ENCODE data around the gene MAGI3.

MAGI3 gene

GRCh38 chr1:113663165-113663951, 273.0 kb downstream of the MAGI3 start:
- DNase-seq = peak in 1 of 2 donors; percentile 11

GRCh38 chr1:113665071-113665470, 274.8 kb downstream of the MAGI3 start:
- no peak for DNase-seq

GRCh38 chr1:113666126-113666525, 275.8 kb downstream of the MAGI3 start:
- no peak for DNase-seq

GRCh38 chr1:113669988-113670387, 279.7 kb downstream of the MAGI3 start:
- DNase-seq = no peak

GRCh38 chr1:113670650-113671049, 280.3 kb downstream of the MAGI3 start:
- no peak for DNase-seq

GRCh38 chr1:113672491-113672890, 282.2 kb downstream of the MAGI3 start:
- DNase-seq = no peak

- no peak for DNase-seq
These were observed 284.3 kb downstream of the MAGI3 start for GRCh38 chr1:113674591-113674990.

GRCh38 chr1:113675302-113675701, 285.0 kb downstream of the MAGI3 start:
- DNase-seq = no peak

GRCh38 chr1:113676524-113676923, 286.2 kb downstream of the MAGI3 start:
- no peak for DNase-seq

GRCh38 chr1:113677250-113678158, 287.2 kb downstream of the MAGI3 start:
- DNase-seq = peak in 1 of 2 donors; percentile 50

- no peak for DNase-seq
These were observed 287.8 kb downstream of the MAGI3 start for GRCh38 chr1:113678159-113678469.

GRCh38 chr1:113681596-113682337, 291.5 kb downstream of the MAGI3 start:
- no peak for DNase-seq

- no peak for DNase-seq
These were observed 293.3 kb downstream of the MAGI3 start for GRCh38 chr1:113683384-113684152.

GRCh38 chr1:113684153-113684541, 293.8 kb downstream of the MAGI3 start:
- no peak for DNase-seq

- no peak for DNase-seq
These were observed 296.7 kb downstream of the MAGI3 start for GRCh38 chr1:113686891-113687618.

- DNase-seq = no peak
These were observed 300.9 kb downstream of the MAGI3 start for GRCh38 chr1:113691184-113691583.

GRCh38 chr1:113692342-113692741, 302.0 kb downstream of the MAGI3 start:
- no peak for DNase-seq

- no peak for DNase-seq
These were observed 302.6 kb downstream of the MAGI3 start for GRCh38 chr1:113692824-113693431.

GRCh38 chr1:113694910-113695309, 304.6 kb downstream of the MAGI3 start:
- DNase-seq = no peak

GRCh38 chr1:113701429-113701828, 311.1 kb downstream of the MAGI3 start:
- DNase-seq = no peak

- no peak for DNase-seq
These were observed 324.4 kb downstream of the MAGI3 start for GRCh38 chr1:113714606-113715269.
